HEK293 (cell line): ENCODE results near the gene STIL.
"Not testable (repeated sequence)": the region's sequence is repeated elsewhere in the genome, so short reads cannot be mapped to it uniquely, and the experiment has no call there.

ENCODE experiments used
- CTCF ChIA-PET: fragments of 350-600 bp; formaldehyde crosslinking; extraction: SDS; loops from one replicate; lab custom pipeline; 2021; ENCODE audit warnings: antibody characterized with exemption; lab: Yijun Ruan, JAX
- POLR2A ChIA-PET: fragments of 300-600 bp; formaldehyde crosslinking; extraction: SDS; loops from one replicate; lab custom pipeline; 2020; ENCODE audit warnings: antibody characterized with exemption, inconsistent platforms; lab: Yijun Ruan, JAX
- H3K27ac ChIP-seq: fragments of 200-500 bp; sonication (Bioruptor generic); 2 replicates; pipeline ENCODE4 v1.5.1; 2014; ENCODE audit warnings: low read depth, low read length, control low read depth, inconsistent platforms; ENCODE audit errors: extremely low read depth
- H3K36me3 ChIP-seq, 2 experiments: fragments of 200-500 bp in 1 of 2; sonication (Bioruptor generic) in 1 of 2; 1 replicate in 1 of 2; 2 replicates in 1 of 2; pipeline ENCODE4 v1.5.1; 2014 to 2017; ENCODE audit warnings: inconsistent platforms in 2 of 2, low read length in 2 of 2; ENCODE audit not compliant: control insufficient read depth in 2 of 2, insufficient read depth in 1 of 2
- H3K4me1 ChIP-seq: fragments of 200-500 bp; sonication (Bioruptor generic); 2 replicates; pipeline ENCODE4 v1.5.1; 2014; ENCODE audit warnings: mild to moderate bottlenecking, low read length, inconsistent platforms; ENCODE audit not compliant: control insufficient read depth, insufficient read depth
- H3K4me3 ChIP-seq: 2 replicates; pipeline ENCODE4 v1.5.1; 2011; ENCODE audit warnings: low read depth, mild to moderate bottlenecking, control low read depth, low read length, moderate library complexity
- H3K9me3 ChIP-seq: fragments of 200-500 bp; sonication (Bioruptor generic); 2 replicates; pipeline ENCODE4 v1.5.1; 2014; ENCODE audit warnings: low read depth, low read length, inconsistent platforms; ENCODE audit not compliant: control insufficient read depth, insufficient read depth
- SP7 ChIP-seq: fragments of 450-650 bp; formaldehyde crosslinking; IDR thresholded peaks from 2 replicates; pipeline ENCODE4 v1.5.1; 2016; ENCODE audit warnings: missing biosample characterization, missing genetic modification characterization
- WT1 ChIP-seq: fragments of 450-650 bp; formaldehyde crosslinking; IDR thresholded peaks from 2 replicates; pipeline ENCODE4 v1.5.1; 2016; ENCODE audit warnings: missing biosample characterization, missing genetic modification characterization
- ZBTB48 ChIP-seq: fragments of 450-650 bp; formaldehyde crosslinking; IDR thresholded peaks from 2 replicates; pipeline ENCODE4 v1.5.1; 2016; ENCODE audit warnings: missing biosample characterization, missing genetic modification characterization
- ZNF148 ChIP-seq: fragments of 450-650 bp; formaldehyde crosslinking; IDR thresholded peaks from 2 replicates; pipeline ENCODE4 v1.5.0; 2017; ENCODE audit warnings: missing biosample characterization, missing genetic modification characterization, borderline replicate concordance
- ZNF202 ChIP-seq: fragments of 450-650 bp; formaldehyde crosslinking; IDR thresholded peaks from 2 replicates; pipeline ENCODE4 v1.5.1; 2016; ENCODE audit warnings: missing biosample characterization, missing genetic modification characterization, borderline replicate concordance
- ZNF280D ChIP-seq: fragments of 450-650 bp; formaldehyde crosslinking; IDR thresholded peaks from 2 replicates; pipeline ENCODE4 v1.5.1; 2016; ENCODE audit warnings: missing biosample characterization, missing genetic modification characterization
- ZNF48 ChIP-seq: fragments of 450-650 bp; formaldehyde crosslinking; IDR thresholded peaks from 2 replicates; pipeline ENCODE4 v1.5.1; 2016; ENCODE audit warnings: missing biosample characterization, missing genetic modification characterization
- ZSCAN30 ChIP-seq: fragments of 450-650 bp; IDR thresholded peaks from 2 replicates; pipeline ENCODE4 v1.5.1; 2018; ENCODE audit warnings: missing biosample characterization, mild to moderate bottlenecking, missing genetic modification characterization, moderate library complexity
- TF ChIP-seq, protein P1 (sequence below): fragments of 450-650 bp; formaldehyde crosslinking; IDR thresholded peaks from 2 replicates; pipeline ENCODE4 v1.5.1; 2017; ENCODE audit warnings: missing biosample characterization, missing genetic modification characterization

STIL gene

DNA sequence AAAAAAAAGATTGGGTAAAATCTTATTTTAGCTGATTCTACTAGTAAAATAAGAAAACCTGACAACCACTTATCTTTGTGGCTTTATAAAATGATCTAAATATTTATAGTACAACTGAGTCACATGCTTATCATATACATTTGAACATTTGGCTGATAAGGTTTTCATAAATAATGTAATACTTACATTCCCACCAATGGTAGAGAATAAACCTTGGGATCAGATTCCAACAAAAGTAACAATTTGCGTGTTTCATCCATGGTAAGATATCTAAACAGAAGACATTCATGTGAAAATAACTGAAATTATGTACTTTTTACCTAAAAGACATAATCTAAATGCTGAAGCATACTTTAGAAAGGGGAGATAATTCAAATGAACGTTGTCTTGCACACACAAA, 18.4 kb downstream of the STIL start:
- CTCF ChIA-PET, result interaction anchor here (0.7 kb wide), 1 partner anchor 45 kb away, joined by 3 read pairs; no protein-coding TSS in a partner anchor
- Histone ChIP-seq H3K27ac (no peak overlapping the region), H3K36me3 (peaks cover 58 to 90% of the 10 kb centered on the region in 2 experiments), H3K4me3 (no peak overlapping the region), H3K4me1 (no peaks in the 10 kb centered on the region)
- POLR2A ChIA-PET, result interaction anchor here (1.0 kb wide), 2 partner anchors 9 to 19 kb away, joined by 3 read pairs; partner anchors contain the start of gene STIL
- TF ChIP-seq, protein P1, sequence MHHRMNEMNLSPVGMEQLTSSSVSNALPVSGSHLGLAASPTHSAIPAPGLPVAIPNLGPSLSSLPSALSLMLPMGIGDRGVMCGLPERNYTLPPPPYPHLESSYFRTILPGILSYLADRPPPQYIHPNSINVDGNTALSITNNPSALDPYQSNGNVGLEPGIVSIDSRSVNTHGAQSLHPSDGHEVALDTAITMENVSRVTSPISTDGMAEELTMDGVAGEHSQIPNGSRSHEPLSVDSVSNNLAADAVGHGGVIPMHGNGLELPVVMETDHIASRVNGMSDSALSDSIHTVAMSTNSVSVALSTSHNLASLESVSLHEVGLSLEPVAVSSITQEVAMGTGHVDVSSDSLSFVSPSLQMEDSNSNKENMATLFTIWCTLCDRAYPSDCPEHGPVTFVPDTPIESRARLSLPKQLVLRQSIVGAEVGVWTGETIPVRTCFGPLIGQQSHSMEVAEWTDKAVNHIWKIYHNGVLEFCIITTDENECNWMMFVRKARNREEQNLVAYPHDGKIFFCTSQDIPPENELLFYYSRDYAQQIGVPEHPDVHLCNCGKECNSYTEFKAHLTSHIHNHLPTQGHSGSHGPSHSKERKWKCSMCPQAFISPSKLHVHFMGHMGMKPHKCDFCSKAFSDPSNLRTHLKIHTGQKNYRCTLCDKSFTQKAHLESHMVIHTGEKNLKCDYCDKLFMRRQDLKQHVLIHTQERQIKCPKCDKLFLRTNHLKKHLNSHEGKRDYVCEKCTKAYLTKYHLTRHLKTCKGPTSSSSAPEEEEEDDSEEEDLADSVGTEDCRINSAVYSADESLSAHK, result no peak
- TF ChIP-seq, all 188 proteins: peak for 0
- no peaks in the 10 kb centered on the region for H3K9me3 ChIP-seq

- not testable (repeated sequence) for H3K27ac ChIP-seq, H3K4me1 ChIP-seq, H3K9me3 ChIP-seq, H3K4me3 ChIP-seq
- peaks cover 60 to 88% of the 10 kb centered on the region in 2 experiments for H3K36me3 ChIP-seq
- POLR2A ChIA-PET, result interaction anchor here (1.0 kb wide), 2 partner anchors 10 to 19 kb away, joined by 3 read pairs; partner anchors contain the start of gene STIL
- CTCF ChIA-PET, result interaction anchor here (0.7 to 1.4 kb wide), 4 partner anchors 9 to 116 kb away, joined by 3 to 4 read pairs (median 4); no protein-coding TSS in a partner anchor
These were observed 19.1 kb downstream of the STIL start for GRCh38 chr1:47294863-47295262.

- H3K4me3 ChIP-seq, POLR2A ChIA-PET, H3K4me1 ChIP-seq, H3K9me3 ChIP-seq, H3K27ac ChIP-seq: not testable (repeated sequence)
- peaks cover 68 to 74% of the 10 kb centered on the region in 2 experiments for H3K36me3 ChIP-seq
- CTCF ChIA-PET, result interaction anchor here (0.8 to 1.4 kb wide), 2 partner anchors 95 to 149 kb away, joined by 3 read pairs; no protein-coding TSS in a partner anchor
These were observed 25.8 kb downstream of the STIL start for GRCh38 chr1:47288116-47288515.

- no peak for TF ChIP-seq ZNF202 (tag by site-specific recombination)
- no peak for TF ChIP-seq ZNF280D
- TF ChIP-seq ZBTB48 (tag by site-specific recombination), result no peak
- TF ChIP-seq WT1 (tag by site-specific recombination), result no peak
- no peak for TF ChIP-seq ZSCAN30 (tag by site-specific recombination)
- TF ChIP-seq SP7 (tag by site-specific recombination), result no peak
- no peak for TF ChIP-seq ZNF48 (tag by site-specific recombination)
- no peak for TF ChIP-seq ZNF148 (tag by site-specific recombination)
- peaks cover 51 to 61% of the 10 kb centered on the region in 2 experiments for H3K36me3 ChIP-seq
- no peak overlapping the region for H3K4me3 ChIP-seq
- CTCF ChIA-PET, result no interaction called here
- H3K27ac ChIP-seq, result no peak overlapping the region
- no peaks in the 10 kb centered on the region for H3K4me1 ChIP-seq
- POLR2A ChIA-PET, result interaction anchor here (1.4 kb wide), 1 partner anchor 32 kb away, joined by 3 read pairs; no protein-coding TSS in a partner anchor
- H3K9me3 ChIP-seq, result no peaks in the 10 kb centered on the region
These were observed 33.8 kb downstream of the STIL start for GRCh38 chr1:47280142-47280541.
